Astrocyte (in vitro differentiated cells and primary cell): ENCODE data around the gene BOD1L1. TPM values are rescaled to one million over a fixed set of nuclear protein-coding genes. Genes with fewer than 3 reads are reported as not detected.

Experiments used
- DNase-seq: peaks from one replicate; pipeline ENCODE4 v3.0.0-alpha.2; 2010; ENCODE audit warnings: low read depth
- FAIRE-seq: peaks from 2 replicates; lab custom pipeline; 2011; peaks lifted over from hg19 to GRCh38; lab: Jason Lieb, UNC
- H2AFZ ChIP-seq: 2 replicates; pipeline ENCODE4 v1.6.0; 2012; ENCODE audit warnings: low read depth, low read length, inconsistent platforms
- H3K27ac ChIP-seq: 2 replicates; pipeline ENCODE4 v1.5.1; 2011; ENCODE audit warnings: low read depth, low read length, inconsistent platforms
- H3K27me3 ChIP-seq: 2 replicates; pipeline ENCODE4 v1.6.0; 2011; ENCODE audit warnings: low read length, inconsistent platforms; ENCODE audit not compliant: insufficient read depth
- H3K36me3 ChIP-seq: 2 replicates; pipeline ENCODE4 v1.5.1; 2011; ENCODE audit warnings: low read length, inconsistent platforms; ENCODE audit not compliant: insufficient read depth
- H3K4me1 ChIP-seq: 2 replicates; pipeline ENCODE4 v1.5.1; 2011; ENCODE audit warnings: low read length, inconsistent platforms; ENCODE audit not compliant: insufficient read depth
- H3K4me2 ChIP-seq: 2 replicates; pipeline ENCODE4 v1.6.0; 2012; ENCODE audit warnings: low read length, inconsistent platforms
- H3K4me3 ChIP-seq: 2 replicates; pipeline ENCODE4 v1.5.1; 2011; ENCODE audit warnings: low read depth, mild to moderate bottlenecking, low read length, inconsistent platforms; ENCODE audit not compliant: insufficient read depth
- H3K79me2 ChIP-seq: 2 replicates; pipeline ENCODE4 v1.6.0; 2012; ENCODE audit warnings: mild to moderate bottlenecking, low read length, inconsistent platforms; ENCODE audit not compliant: insufficient read depth
- H3K9ac ChIP-seq: 2 replicates; pipeline ENCODE4 v1.6.0; 2012; ENCODE audit warnings: mild to moderate bottlenecking, low read length, inconsistent platforms
- H3K9me3 ChIP-seq: 2 replicates; pipeline ENCODE4 v1.5.1; 2012; ENCODE audit warnings: low read depth, mild to moderate bottlenecking, low read length, inconsistent platforms; ENCODE audit not compliant: insufficient read depth
- H4K20me1 ChIP-seq: 2 replicates; pipeline ENCODE4 v1.6.0; 2012; ENCODE audit warnings: low read length, inconsistent platforms; ENCODE audit not compliant: insufficient read depth
- H3K27ac Mint-ChIP-seq: one replicate; pipeline ENCODE4 v1.8.0; 2021; ENCODE audit warnings: mild to moderate bottlenecking, mixed read lengths; ENCODE audit not compliant: unreplicated experiment
- H3K27me3 Mint-ChIP-seq: one replicate; pipeline ENCODE4 v1.8.0; 2021; ENCODE audit warnings: low read depth, mixed read lengths; ENCODE audit not compliant: unreplicated experiment
- H3K36me3 Mint-ChIP-seq: one replicate; pipeline ENCODE4 v1.8.0; 2021; ENCODE audit warnings: low read depth, mixed read lengths; ENCODE audit not compliant: unreplicated experiment
- H3K4me1 Mint-ChIP-seq: one replicate; pipeline ENCODE4 v1.8.0; 2021; ENCODE audit warnings: low read depth, mixed read lengths; ENCODE audit not compliant: unreplicated experiment
- H3K4me3 Mint-ChIP-seq: one replicate; pipeline ENCODE4 v1.8.0; 2021; ENCODE audit warnings: mild to moderate bottlenecking, moderate library complexity, mixed read lengths; ENCODE audit not compliant: unreplicated experiment
- H3K9me3 Mint-ChIP-seq: one replicate; pipeline ENCODE4 v1.8.0; 2021; ENCODE audit warnings: mild to moderate bottlenecking, mixed read lengths; ENCODE audit not compliant: unreplicated experiment
- CTCF ChIP-seq: IDR thresholded peaks from 2 replicates; pipeline ENCODE4 v1.5.1; 2011; ENCODE audit warnings: low read depth, mild to moderate bottlenecking, inconsistent platforms, low read length, moderate library complexity; ENCODE audit not compliant: insufficient read depth
- EZH2 ChIP-seq: IDR thresholded peaks from 2 replicates; pipeline ENCODE4 v1.6.1; 2012; ENCODE audit warnings: mild to moderate bottlenecking, low read length, inconsistent platforms; ENCODE audit not compliant: insufficient read depth
- total RNA-seq: library from RNA; stranded (reverse); gene quantifications from 2 replicates; pipeline ENCODE4 v1.2.1, GENCODE V29; 2021

Gene BOD1L1
- total RNA-seq, 1 donor from 2014 or later, result 47.2 TPM

DNA sequence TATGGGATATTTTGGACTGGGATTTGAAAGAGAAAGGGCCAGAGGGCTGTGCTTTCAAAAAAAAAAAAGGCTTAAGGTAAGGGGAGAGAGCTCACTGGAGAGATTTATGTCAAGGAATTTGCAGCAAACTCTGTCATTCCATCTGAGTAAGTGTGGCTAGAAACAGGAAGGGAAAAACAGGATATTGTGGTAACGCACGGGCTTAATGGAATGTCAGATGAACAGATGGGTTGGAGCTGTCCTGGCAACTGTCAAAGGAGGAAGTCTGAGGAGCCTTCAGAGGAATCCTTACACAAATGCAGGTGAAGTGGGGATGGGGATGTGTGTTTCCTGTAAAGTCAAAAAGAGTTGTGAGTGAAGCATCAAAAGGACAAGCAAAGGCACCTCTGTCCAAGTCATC is 68.1 kb downstream of the BOD1L1 start:
- Histone ChIP-seq H3K27me3 (no peaks in the 10 kb centered on the region), H3K79me2 (no peaks in the 10 kb centered on the region), H2AFZ (no peak overlapping the region), H3K9me3 (no peaks in the 10 kb centered on the region), H3K4me3 (no peak overlapping the region), H3K4me2 (peak overlapping the region; percentile 74), H3K4me1 (peaks cover 12% of the 10 kb centered on the region), H4K20me1 (no peaks in the 10 kb centered on the region), H3K27ac (no peak overlapping the region), H3K36me3 (no peaks in the 10 kb centered on the region), H3K9ac (no peak overlapping the region)
- peak; percentile 93 for FAIRE-seq
- peak overlapping the region; percentile 11 for H3K27ac Mint-ChIP-seq
- peaks cover 25% of the 10 kb centered on the region for H3K4me1 Mint-ChIP-seq
- peak; percentile 76 for DNase-seq
- peaks cover 14% of the 10 kb centered on the region for H3K9me3 Mint-ChIP-seq
- TF ChIP-seq EZH2, result no peak
- TF ChIP-seq CTCF, result no peak
- no peaks in the 10 kb centered on the region for H3K27me3 Mint-ChIP-seq
- peaks cover 4% of the 10 kb centered on the region for H3K36me3 Mint-ChIP-seq
- H3K4me3 Mint-ChIP-seq, result no peak overlapping the region

DNA sequence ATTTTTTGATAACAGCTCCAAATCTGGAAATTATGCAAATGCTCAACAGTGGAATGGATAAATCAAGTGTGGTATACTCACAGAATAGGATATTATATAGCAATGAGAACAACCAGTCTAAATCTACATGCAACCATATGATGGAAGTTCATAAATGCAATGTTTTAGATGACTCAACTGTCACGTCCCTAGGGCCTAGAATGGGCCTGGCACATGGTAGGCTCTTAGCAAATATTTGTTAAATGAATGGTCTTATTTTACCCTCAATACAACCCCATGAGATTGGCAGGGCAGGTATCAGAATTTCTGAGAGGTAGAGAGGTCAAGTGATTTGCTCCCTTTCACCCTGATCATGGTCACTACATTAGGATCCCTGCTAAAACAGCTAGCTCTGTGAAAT is 68.6 kb downstream of the BOD1L1 start:
- no peaks in the 10 kb centered on the region for H4K20me1 ChIP-seq
- peaks cover 12% of the 10 kb centered on the region for H3K4me1 ChIP-seq
- H3K4me1 Mint-ChIP-seq, result peaks cover 25% of the 10 kb centered on the region
- H3K9me3 Mint-ChIP-seq, result peaks cover 14% of the 10 kb centered on the region
- H3K9ac ChIP-seq, result no peak overlapping the region
- H3K36me3 Mint-ChIP-seq, result peaks cover 4% of the 10 kb centered on the region
- H3K79me2 ChIP-seq, result no peaks in the 10 kb centered on the region
- DNase-seq, result no peak
- no peaks in the 10 kb centered on the region for H3K9me3 ChIP-seq
- H3K27me3 ChIP-seq, result no peaks in the 10 kb centered on the region
- H3K27me3 Mint-ChIP-seq, result no peaks in the 10 kb centered on the region
- H3K36me3 ChIP-seq, result no peaks in the 10 kb centered on the region
- H3K4me2 ChIP-seq, result peak overlapping the region; percentile 74
- no peak overlapping the region for H3K4me3 Mint-ChIP-seq
- TF ChIP-seq CTCF, result no peak
- TF ChIP-seq EZH2, result no peak
- H3K27ac ChIP-seq, result no peak overlapping the region
- no peak for FAIRE-seq
- H2AFZ ChIP-seq, result no peak overlapping the region
- peak overlapping the region; percentile 11 for H3K27ac Mint-ChIP-seq
- H3K4me3 ChIP-seq, result no peak overlapping the region

DNA sequence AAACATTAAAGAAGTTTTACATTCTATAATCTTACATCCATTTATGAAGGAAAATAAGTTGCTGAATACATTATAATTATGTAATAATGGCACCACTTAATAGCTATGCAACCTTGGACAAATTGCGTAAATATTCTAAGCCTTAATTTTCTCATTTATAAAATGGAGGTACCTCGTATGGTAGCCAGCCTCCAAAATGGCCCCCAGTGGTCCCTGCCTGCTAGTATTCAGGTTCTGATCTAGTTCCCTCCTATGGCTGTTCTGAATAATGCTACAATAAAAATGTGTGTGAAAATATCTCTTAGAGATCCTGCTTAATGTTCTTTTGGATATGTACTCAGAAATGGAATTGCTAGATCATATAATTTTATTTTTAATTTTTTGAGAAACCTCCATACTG is 72.2 kb downstream of the BOD1L1 start:
- no peak overlapping the region for H3K27ac ChIP-seq
- Mint-ChIP-seq H3K4me3 (no peak overlapping the region), H3K9me3 (peaks cover 19% of the 10 kb centered on the region), H3K4me1 (peaks cover 19% of the 10 kb centered on the region), H3K27ac (no peak overlapping the region), H3K27me3 (no peaks in the 10 kb centered on the region), H3K36me3 (peaks cover 7% of the 10 kb centered on the region)
- no peak overlapping the region for H2AFZ ChIP-seq
- H3K36me3 ChIP-seq, result no peaks in the 10 kb centered on the region
- H3K4me3 ChIP-seq, result no peak overlapping the region
- H3K9me3 ChIP-seq, result no peaks in the 10 kb centered on the region
- no peaks in the 10 kb centered on the region for H3K79me2 ChIP-seq
- H3K27me3 ChIP-seq, result peaks cover 11% of the 10 kb centered on the region
- H3K4me2 ChIP-seq, result no peak overlapping the region
- DNase-seq, result no peak
- FAIRE-seq, result no peak
- no peak overlapping the region for H3K9ac ChIP-seq
- peaks cover 12% of the 10 kb centered on the region for H3K4me1 ChIP-seq
- no peaks in the 10 kb centered on the region for H4K20me1 ChIP-seq
- no peak for TF ChIP-seq CTCF
- no peak for TF ChIP-seq EZH2
